ENCODE results near the gene SLC15A3. TPM values are rescaled to one million over a fixed set of nuclear protein-coding genes. Genes with fewer than 3 reads are reported as not detected.
A peak's percentile ranks its signal among the peaks of the same experiment; 100 is the strongest.
"Not testable (repeated sequence)": the region's sequence is repeated elsewhere in the genome, so short reads cannot be mapped to it uniquely, and the experiment has no call there.

Gene SLC15A3
- total RNA-seq, 2 donors from 2014 or later: 2.0 to 6.2 TPM

GRCh38 chr11:60910711-60911380 is 41.1 kb downstream of the SLC15A3 start:
- DNase-seq: no peak
- TF ChIP-seq CTCF (IDR thresholded peaks at IDR 0.05) (no peak), POLR2A (IDR thresholded peaks at IDR 0.05) (no peak)
- Histone ChIP-seq H3K4me3 (no peak overlapping the region), H3K4me1 (peaks cover 25% of the 10 kb centered on the region), H3K27me3 (no peaks in the 10 kb centered on the region), H3K9me3 (no peaks in the 10 kb centered on the region), H3K27ac (peak overlapping the region in 1 of 4 donors; percentile 9), H3K36me3 (replicated peaks in 1 of 2; ENCODE audit: insufficient read depth in 1 of 2, low read depth in 2 of 2) (no peaks in the 10 kb centered on the region)
- intact Hi-C loops (cut with DNase I): no loop called here
- ATAC-seq: no peak
- WGBS, 2 donors: 64 to 70% methylated on average over 5 of the region's 5 CpGs

- Histone ChIP-seq H3K27me3 (no peaks in the 10 kb centered on the region), H3K27ac (peak overlapping the region in 1 of 4 donors; percentile 9), H3K36me3 (replicated peaks in 1 of 2; ENCODE audit: insufficient read depth in 1 of 2, low read depth in 2 of 2) (no peaks in the 10 kb centered on the region), H3K4me3 (no peak overlapping the region), H3K9me3 (no peaks in the 10 kb centered on the region), H3K4me1 (peaks cover 24% of the 10 kb centered on the region)
- DNase-seq: peak in 1 of 4 donors; percentile 58
- WGBS, 2 donors: 78 to 81% methylated on average over 3 of the region's 3 CpGs
- no peak for ATAC-seq
- intact Hi-C loops (cut with DNase I): no loop called here
- TF ChIP-seq POLR2A (IDR thresholded peaks at IDR 0.05) (no peak), CTCF (IDR thresholded peaks at IDR 0.05) (no peak)
Observed at GRCh38 chr11:60910281-60910687, 41.7 kb downstream of the SLC15A3 start.

GRCh38 chr11:60909680-60910280 is 42.2 kb downstream of the SLC15A3 start:
- DNase-seq; H3K27ac ChIP-seq; intact Hi-C loops (cut with DNase I); H3K4me3 ChIP-seq; H3K36me3 ChIP-seq (replicated peaks in 1 of 2; ENCODE audit: insufficient read depth in 1 of 2, low read depth in 2 of 2); ATAC-seq; H3K27me3 ChIP-seq; H3K9me3 ChIP-seq: not testable (repeated sequence)
- H3K4me1 ChIP-seq: peaks cover 24% of the 10 kb centered on the region
- WGBS, 2 donors: 70 to 79% methylated on average over 3 of the region's 3 CpGs

GRCh38 chr11:60908803-60909202 is 43.2 kb downstream of the SLC15A3 start:
- no peak for DNase-seq
- Histone ChIP-seq H3K4me1 (peaks cover 31% of the 10 kb centered on the region), H3K27ac (no peak overlapping the region), H3K9me3 (no peaks in the 10 kb centered on the region), H3K4me3 (no peak overlapping the region), H3K36me3 (replicated peaks in 1 of 2; ENCODE audit: insufficient read depth in 1 of 2, low read depth in 2 of 2) (no peaks in the 10 kb centered on the region), H3K27me3 (no peaks in the 10 kb centered on the region)
- WGBS, 2 donors: 21 to 79% methylated on average over 1 of the region's 1 CpG
- TF ChIP-seq POLR2A (IDR thresholded peaks at IDR 0.05): no peak
- no peak for TF ChIP-seq CTCF (IDR thresholded peaks at IDR 0.05)
- intact Hi-C loops (cut with DNase I): no loop called here
- no peak for ATAC-seq

DNA sequence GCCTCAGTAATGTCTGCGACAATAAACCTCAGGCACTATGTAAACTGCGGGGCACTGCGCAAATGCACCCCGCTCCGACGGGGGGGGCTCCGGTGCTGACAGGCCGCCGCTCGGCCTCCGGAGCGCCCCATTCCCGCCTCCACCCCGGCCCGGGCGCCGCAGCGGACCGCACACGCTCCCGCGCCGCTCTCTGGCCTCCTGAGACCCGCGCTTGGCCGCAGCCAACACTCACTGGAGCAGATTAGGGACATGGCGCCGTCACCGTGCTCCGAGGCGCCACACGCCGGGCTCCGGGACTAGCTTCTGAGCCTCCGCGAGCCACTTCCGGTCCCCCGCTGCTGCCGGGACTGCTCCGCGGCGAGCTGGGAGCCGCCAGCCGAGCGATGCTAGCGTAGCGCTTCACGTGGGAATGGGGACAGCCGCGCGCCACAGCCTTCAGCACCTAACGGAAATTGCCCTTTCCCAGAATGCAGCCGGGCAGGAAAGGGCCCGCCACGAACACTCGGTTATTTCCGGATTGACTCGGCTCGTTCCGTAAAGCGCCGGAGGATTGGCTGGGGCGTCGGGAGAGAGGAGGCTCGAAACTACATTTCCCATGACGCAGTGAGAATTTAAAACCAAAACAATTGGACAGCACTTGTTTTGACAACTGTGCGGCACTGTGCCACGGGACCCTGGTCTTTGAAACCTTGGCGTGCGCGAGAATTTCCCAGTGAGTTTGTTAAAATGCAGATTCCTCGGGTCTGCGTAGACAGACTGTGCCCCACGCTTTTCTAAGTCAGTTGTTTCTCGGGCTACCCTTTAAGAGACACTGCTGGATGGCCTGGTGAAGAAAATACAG is 45.6 kb downstream of the SLC15A3 start, which contains the start of gene PRPF19:
TSS of gene PRPF19 (minus strand) at position 454 of the 841 bp plus-strand sequence. CDS start at position 251, 203 bp downstream.
- peaks cover 0 to 13% of the 10 kb centered on the region in 2 donors for H3K36me3 ChIP-seq (replicated peaks in 1 of 2; ENCODE audit: insufficient read depth in 1 of 2, low read depth in 2 of 2)
- H3K27ac ChIP-seq: peak within 1 kb of the TSS; percentile 86 to 96 (median 95)
- intact Hi-C loops (cut with DNase I): no loop called here
- ATAC-seq (peak; percentile 99), DNase-seq (peak; percentile 97 to 98 (median 97))
- peaks cover 33% of the 10 kb centered on the region for H3K4me1 ChIP-seq
- TF ChIP-seq CTCF (IDR thresholded peaks at IDR 0.05) (peak in 1 of 7 experiments; percentile 11), POLR2A (IDR thresholded peaks at IDR 0.05) (peak; percentile 86 to 90 (median 86))
- 1% methylated on average over 44 to 67 of the region's 75 CpGs for WGBS, 2 donors
- no peaks in the 10 kb centered on the region for H3K9me3 ChIP-seq
- no peaks in the 10 kb centered on the region for H3K27me3 ChIP-seq
- peak within 1 kb of the TSS; percentile 75 to 95 for H3K4me3 ChIP-seq
